ENCODE results near the gene VPS33B.

VPS33B gene

GRCh38 chr15:91022075-91022831, at the start of gene VPS33B (continued):
- TF ChIP-seq PRDM1 (tag by site-specific recombination; IDR thresholded peaks at IDR 0.05) (0 out of 2 replicates have a peak, but pooled peaks have one; percentile 37), ZIC2 (tag by site-specific recombination; IDR thresholded peaks at IDR 0.05) (peak; percentile 76), PRDM10 (tag by site-specific recombination; IDR thresholded peaks at IDR 0.05) (peak; percentile 87), ZSCAN23 (tag by site-specific recombination; IDR thresholded peaks at IDR 0.05) (0 out of 2 replicates have a peak, but pooled peaks have one; percentile 47), ZNF530 (tag by site-specific recombination; IDR thresholded peaks at IDR 0.05; ENCODE audit: low read depth) (no peak), HOXD13 (CRISPR knock-in tag; IDR thresholded peaks at IDR 0.05; ENCODE audit: borderline replicate concordance) (no peak), TCF7L2 (IDR thresholded peaks at IDR 0.05; ENCODE audit: borderline replicate concordance, low read depth, low read length) (0 out of 2 replicates have a peak, but pooled peaks have one; percentile 41), SP3 (tag by site-specific recombination; IDR thresholded peaks at IDR 0.05) (0 out of 2 replicates have a peak, but pooled peaks have one; percentile 47), REST (tag by site-specific recombination; IDR thresholded peaks at IDR 0.05) (no peak), ZNF433 (tag by site-specific recombination; IDR thresholded peaks at IDR 0.05; ENCODE audit: low read depth) (no peak), CTCF (tag by site-specific recombination; IDR thresholded peaks at IDR 0.05) (peak; percentile 47; the same call in 1 of the 2 replicates), ZNF10 (tag by site-specific recombination; IDR thresholded peaks at IDR 0.05) (peak; percentile 80; the same call in 1 of the 2 replicates), ZNF629 (tag by site-specific recombination; IDR thresholded peaks at IDR 0.05) (peak; percentile 74), ZNF121 (tag by site-specific recombination; IDR thresholded peaks at IDR 0.05) (no peak), ZSCAN5A (tag by site-specific recombination; IDR thresholded peaks at IDR 0.05) (peak; percentile 25; the same call in 1 of the 2 replicates), ZBTB26 (tag by site-specific recombination; optimal IDR thresholded peaks at IDR 0.05) (peak; percentile 20), ZNF518A (tag by site-specific recombination; conservative IDR thresholded peaks at IDR 0.05; ENCODE audit: low read depth) (peak; percentile 86), ZBTB21 (tag by site-specific recombination; IDR thresholded peaks at IDR 0.05) (0 out of 2 replicates have a peak, but pooled peaks have one; percentile 7), ZNF514 (tag by site-specific recombination; IDR thresholded peaks at IDR 0.05) (no peak), KLF10 (tag by site-specific recombination; IDR thresholded peaks at IDR 0.05) (0 out of 2 replicates have a peak, but pooled peaks have one; percentile 46), ZBTB48 (tag by site-specific recombination; IDR thresholded peaks at IDR 0.05) (no peak; the same call in 1 of the 2 replicates), ZNF146 (tag by site-specific recombination; IDR thresholded peaks at IDR 0.05) (no peak)
